HG03565 (cell line): Measurements from ENCODE around the gene SREK1IP1.
"Not testable (repeated sequence)": the region's sequence is repeated elsewhere in the genome, so short reads cannot be mapped to it uniquely, and the experiment has no call there.

Experiments used
- ATAC-seq: cut with Tn5 transposase; IDR thresholded peaks from one replicate; pipeline ENCODE4 v1.9.1; 2021; ENCODE audit warnings: mild to moderate bottlenecking, moderate library complexity; ENCODE audit not compliant: unreplicated experiment

Gene SREK1IP1

DNA sequence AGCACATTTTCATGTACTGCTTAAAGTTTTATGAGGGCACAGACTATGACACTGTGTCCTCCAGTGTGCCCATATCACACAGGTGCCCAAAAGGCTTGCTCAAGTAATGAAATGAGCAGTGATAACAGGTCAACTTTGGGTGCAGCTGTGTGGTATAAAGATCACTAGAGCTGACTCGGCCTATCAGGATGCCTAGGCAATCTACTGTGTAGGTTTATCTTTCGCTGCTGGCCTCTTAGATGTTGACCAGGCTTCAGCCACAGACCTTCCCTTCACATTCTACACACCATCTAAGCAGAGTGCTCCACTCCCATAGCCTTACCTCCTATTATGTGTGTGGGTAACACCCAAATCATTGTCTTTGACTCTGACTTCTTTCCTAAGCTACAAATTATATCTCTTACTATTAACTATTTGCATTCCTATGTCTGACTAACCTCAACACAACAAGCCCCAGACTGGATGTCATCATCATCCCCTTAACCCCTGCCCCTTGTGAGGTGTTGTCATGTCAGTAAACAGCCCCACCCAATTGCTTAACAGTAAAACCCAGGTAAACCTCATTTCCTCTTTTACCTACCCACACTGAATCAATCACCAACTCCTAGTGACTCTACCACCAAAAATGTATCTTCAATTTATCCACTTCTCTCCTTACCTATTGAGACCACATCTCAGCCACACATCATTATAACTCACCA lies 2.5 kb downstream of the SREK1IP1 start:
- ATAC-seq: no peak

DNA sequence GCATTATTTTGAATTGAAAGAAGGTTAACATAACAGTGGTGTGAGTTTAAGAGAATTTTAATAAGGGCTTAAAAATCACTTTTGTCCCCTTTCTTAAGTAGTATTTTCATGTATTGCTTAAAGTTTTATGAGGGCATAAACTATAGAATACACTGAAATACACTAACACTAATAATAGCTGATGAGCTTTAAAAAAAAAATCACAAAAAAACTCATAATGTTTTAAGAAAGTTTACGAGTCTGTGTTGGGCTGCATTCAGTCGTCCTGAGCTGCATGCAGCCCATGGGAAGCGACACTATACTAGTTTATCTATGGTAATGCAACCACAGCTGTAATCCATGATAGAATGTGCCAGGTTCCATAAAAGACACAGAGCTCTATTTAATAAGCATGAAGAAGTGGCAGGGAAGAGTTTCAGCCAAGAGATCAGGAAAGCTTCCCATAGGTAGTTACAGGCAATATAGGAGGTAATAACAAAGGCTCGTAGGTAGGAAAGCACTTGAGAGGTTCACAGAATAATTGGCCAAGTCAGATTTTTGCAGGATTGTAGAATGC lies 4.5 kb downstream of the SREK1IP1 start:
- no peak for ATAC-seq

DNA sequence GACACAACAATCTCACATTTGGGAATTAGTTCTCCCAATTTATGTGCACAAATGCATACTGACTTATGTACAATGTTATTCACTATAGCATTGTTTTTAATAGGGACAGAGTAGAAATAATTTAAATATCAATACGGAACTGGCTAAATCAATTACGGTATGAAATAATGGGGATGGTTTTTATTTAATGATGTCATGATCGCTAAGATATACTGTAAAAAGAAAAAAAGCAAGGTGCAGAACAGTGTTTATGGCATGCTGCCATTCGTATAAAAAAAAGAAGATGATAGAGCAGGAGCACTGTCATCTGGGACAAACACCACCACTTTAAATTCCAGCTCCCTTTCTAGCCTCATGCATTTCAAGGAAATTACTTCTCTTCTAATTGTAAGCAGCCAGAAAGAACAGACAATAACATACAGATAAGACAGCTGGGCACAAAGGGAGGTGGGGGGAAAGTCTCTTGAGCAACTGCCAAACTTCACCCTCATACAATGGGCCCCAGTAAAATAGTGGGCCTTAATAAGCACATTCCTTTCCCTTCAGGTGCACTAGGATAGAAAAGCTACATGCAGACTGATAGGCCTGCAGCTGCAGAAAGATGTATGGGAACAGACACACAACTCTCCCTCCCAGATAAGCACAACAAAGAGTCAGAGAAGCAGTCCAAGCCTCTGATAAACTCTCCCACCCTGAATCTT lies 8.4 kb downstream of the SREK1IP1 start:
- no peak for ATAC-seq

DNA sequence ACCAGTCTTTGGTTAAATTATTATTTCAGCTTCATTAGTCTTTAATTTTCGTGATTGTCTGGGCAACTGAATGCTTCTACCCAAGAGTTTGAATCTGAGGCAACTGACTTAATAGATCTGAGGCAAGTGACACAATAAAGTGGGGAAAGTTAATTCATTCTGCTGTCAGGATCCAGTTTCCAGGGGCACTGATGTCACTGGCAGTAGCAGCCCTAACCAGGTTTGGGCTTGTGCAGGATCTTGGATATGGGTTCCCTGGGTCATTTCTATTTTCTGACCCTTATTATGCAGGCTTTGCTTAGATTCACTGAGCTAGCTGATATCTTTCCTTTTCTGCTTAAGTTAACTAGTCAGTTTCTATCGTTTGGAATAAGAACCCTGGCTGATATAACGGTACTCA lies 9.6 kb downstream of the SREK1IP1 start:
- ATAC-seq: no peak

DNA sequence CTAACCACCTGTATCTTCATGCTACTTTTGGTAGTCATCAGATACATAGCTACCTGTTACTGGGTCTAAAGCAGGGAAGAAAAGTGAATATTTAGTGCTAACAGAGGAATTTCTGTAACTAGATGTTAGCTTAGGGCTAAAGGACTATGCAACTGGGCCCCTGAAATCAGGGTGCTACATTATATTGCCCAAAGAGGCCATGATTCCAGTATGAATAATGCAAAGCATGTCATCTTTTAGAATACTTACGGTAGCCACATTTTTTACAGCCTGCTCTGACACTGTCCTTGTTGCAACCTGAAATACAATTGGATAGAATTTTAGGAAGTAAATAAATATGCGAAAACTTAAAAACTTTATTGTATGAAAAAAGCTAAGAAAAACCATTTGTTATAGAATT lies 14.4 kb downstream of the SREK1IP1 start:
- no peak for ATAC-seq

DNA sequence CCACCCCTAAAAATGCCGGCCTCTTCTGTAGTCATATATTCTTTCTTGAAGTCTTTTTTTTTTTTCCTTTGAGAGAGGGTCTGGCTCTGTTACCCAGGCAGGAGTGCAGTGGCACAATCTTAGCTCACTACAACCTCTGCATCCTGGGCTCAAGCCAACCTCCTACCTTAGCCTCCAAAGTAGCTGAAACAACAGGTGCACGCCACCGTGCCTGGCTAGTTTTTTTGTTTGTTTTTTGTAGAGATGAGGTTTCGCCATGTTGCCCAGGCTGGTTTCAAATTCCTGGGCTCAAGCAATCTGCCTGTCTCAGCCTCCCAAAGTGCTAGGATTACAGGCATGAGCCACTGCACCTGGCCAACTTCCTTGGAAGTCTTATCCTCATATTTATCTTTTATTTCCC lies 19.1 kb downstream of the SREK1IP1 start:
- ATAC-seq: no peak

DNA sequence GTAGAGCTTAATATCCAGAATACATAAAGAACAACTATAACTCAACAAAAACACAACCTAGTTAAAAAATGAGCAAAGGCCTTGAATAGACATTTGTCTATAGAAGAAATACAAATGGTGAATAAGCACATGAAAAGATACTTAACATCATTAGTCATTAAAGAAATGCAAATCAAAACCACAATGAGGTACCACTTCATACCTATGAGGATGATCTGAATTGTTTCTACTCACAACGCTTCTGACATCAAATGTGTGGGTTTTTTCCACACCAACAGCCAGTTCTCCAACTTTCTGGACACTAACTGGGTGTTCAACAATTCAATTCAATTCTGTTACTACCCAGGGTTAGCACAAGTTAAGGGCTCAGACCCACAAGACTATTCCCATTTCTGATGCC lies 22.0 kb downstream of the SREK1IP1 start:
- no peak for ATAC-seq

DNA sequence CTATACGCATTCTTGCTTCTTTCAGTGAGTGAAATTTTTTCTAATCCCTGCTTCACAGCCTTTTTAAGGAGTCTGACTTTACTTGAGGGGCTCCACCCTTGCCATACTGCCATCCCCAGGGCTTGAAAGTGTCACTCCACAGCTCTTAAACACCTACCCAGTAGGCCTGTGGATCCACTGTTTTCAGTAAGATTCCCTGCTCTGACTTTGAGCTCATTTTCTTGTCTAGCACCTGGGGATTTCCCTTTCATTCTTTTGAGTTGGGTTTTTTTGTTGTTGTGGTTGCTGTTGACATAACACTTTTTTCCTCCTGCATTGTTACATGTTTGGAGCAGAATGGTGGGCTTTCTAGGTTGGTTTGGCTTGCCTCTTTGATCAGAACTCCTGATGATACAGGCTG lies 23.6 kb downstream of the SREK1IP1 start:
- no peak for ATAC-seq

DNA sequence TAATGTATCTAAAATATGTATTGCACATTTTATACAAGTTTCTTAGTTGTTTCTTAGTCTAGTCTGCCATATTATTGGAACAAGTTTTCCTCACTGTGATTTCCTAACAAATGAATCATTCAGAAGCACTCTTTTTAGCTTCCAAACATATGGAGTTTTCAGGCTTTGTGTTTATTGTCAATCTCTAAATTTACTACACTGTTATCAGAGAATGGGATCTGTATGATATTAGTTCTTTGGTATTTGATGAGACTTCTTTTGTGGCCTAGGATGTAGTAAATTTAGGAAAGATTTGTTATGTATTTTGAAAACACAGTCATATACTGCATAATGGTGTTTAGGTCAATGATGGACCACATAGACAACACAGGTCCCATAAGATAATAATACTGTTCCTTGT lies 25.7 kb downstream of the SREK1IP1 start:
- ATAC-seq: no peak

DNA sequence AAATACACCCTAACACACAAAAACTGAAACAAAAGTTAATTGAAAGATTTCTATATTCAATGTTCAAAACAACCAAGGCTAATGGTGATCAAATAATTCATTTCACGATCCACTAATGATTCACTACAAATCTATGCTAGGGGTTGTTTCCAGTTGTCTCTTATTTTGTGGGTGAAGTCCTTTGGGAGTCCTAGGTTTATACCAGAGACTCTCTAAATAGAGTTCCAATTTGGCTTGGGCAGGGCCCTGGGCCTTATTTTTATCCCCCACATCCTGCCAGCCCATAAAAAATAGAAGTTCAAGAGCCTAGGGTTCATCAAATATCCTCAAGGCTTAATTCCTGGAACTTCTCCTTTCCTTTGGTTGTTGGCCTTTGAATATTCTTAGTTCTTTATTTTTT lies 26.1 kb downstream of the SREK1IP1 start:
- ATAC-seq: no peak

DNA sequence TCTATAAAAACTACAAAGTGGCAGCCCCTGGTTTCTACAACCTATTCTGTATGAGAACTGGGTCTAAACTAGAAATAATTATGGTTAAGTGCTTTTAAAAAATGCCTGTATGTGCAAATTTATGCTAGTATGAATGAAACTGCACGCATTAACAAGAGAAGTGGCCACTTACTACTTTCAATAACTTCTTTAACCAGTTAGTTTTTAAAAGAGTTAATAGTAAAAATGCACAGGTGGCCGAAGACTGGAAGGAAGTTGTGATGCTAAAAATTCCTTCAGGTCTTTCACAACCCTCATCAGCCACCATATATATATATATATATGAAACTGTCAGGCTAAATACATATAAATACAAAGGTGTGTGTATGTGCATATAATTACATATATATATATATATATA lies 41.3 kb downstream of the SREK1IP1 start:
- no peak for ATAC-seq

DNA sequence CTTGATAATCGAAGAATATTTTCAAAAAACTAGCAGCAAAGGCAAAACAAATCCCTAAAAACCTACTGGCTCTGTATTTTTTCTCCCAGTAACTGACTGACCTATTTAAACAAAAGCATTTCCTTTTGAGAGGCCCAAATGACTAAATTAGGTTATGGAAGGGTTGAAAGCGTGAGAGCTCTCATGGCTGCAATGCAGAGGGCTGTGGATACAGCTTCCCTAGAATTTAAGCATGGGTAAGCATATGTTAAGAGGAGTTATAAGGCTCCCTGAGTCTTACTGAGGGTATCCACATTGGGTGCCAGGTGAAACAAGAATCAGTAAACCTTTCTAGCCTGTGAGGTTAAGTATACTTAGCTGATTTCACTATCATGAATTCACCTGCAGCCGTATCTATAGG lies 45.9 kb downstream of the SREK1IP1 start:
- ATAC-seq: no peak

DNA sequence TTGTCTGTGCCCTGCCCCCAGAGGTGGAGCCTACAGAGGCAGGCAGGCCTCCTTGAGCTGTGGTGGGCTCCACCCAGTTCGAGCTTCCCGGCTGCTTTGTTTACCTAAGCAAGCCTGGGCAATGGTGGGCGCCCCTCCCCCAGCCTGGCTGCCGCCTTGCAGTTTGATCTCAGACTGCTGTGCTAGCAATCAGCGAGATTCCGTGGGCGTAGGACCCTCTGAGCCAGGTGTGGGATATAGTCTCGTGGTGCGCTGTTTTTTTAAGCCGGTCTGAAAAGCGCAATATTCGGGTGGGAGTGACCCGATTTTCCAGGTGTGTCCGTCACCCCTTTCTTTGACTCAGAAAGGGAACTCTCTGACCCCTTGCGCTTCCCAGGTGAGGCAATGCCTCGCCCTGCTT lies 54.0 kb downstream of the SREK1IP1 start:
- not testable (repeated sequence) for ATAC-seq

DNA sequence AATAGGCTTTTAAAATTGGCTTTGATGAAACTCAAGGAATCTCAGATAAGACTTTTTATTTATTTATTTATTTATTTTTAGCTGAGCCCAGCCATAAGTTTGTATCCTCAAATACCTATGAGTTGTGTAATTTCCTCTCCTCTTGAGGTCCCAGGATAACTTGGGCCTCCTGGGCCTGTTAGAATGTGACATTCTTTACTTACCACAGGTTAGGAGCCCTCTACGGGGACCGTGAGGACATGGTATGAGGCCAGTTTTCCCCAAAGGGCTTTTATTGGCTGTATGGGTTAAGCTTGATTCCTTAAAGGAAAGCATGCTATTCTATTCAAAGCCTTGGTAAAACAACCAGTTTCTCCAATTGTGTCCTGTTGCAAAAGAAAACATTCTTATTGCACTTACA lies 61.3 kb downstream of the SREK1IP1 start:
- ATAC-seq: no peak

DNA sequence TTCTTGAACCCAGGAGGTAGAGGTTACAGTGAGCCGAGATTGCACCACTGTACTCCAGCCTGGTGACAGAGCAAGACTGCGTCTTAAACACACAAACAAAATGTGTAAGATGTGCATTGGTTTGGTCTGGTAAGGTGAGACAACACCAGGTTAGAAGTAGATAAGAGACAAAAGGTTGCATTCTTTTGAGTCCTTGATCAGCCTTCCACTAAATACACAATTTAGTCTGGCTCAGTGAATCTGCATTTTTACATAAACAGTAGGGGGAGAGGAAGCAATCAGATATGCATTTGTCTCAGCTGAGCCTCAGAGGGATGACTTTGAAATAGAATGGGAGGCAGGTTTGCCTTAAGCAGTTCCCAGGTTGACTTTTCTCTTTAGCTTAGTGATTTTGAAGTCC lies 62.4 kb downstream of the SREK1IP1 start:
- ATAC-seq: not testable (repeated sequence)

DNA sequence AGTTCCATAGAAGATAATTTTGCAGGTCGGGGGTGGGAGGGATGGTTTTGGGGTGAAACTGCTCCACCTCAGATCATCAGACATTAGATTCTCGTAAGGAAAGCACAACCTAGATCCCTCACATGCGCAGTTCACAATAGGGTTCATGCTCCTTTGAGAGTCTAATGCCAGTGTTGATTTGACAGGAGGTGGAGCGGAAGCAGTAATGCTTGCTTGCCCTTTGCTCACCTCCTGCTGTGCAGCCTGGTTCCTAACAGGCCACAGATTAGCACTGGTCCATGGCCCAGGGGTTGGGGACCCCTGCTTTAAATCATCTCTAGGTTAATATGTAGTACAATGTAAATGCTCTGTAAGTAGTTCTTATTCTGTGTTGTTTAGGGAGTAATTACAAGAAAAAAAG lies 67.7 kb downstream of the SREK1IP1 start:
- no peak for ATAC-seq

DNA sequence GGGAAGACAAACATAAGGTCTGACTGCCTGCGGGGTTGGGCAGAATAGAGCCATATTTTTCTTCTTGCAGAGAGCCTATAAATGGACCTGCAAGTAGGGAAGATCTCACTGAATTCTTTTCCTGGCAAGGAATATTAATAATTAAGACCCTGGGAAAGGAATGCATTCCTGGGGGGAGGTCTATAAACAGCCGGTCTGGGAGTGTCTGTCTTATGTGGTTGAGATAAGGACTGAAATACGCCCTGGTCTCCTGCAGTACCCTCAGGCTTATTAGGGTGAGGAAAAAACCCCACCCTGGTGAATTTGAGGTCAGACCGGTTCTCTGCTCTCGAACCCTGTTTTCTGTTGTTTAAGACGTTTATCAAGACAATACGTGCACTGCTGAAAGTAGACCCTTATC lies 72.1 kb downstream of the SREK1IP1 start:
- not testable (repeated sequence) for ATAC-seq

DNA sequence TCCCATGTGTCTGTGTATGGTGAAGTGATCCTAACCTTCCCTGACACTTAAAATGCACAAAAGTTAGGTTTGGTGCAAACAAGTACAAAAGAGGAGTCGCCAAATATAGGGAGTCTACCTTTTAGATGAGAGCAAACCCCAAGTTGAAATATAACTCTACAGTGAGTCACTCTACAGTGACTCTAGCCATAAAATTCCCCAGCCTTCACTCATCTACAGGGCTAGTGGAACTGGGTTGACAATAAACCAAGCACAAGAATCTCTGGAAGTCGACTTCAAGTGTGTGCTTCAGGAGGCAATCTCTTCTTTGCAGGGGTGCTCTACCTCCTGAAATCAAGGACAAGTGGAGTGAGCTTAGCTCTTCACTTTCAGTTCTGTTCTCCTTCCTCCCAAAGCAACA lies 74.9 kb downstream of the SREK1IP1 start:
- no peak for ATAC-seq

DNA sequence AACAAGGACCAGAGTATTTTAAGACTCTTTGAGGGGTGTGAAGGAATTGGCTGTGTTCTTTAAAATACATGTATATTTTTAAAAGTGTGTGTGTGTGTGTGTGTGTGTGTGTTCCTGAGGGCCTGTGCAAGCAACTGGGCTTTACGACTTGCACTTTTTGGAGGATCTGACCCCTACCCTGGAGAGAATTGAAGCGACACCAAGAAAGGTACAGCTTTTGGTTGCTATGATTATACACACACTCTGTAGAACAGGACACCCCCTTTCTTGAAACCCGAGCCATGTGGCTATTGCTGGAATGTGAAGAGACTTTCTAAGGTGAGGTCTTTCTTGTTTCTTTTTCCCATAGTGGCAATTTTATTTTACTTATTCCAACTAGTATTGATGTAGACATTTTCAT lies 77.2 kb downstream of the SREK1IP1 start:
- no peak for ATAC-seq

DNA sequence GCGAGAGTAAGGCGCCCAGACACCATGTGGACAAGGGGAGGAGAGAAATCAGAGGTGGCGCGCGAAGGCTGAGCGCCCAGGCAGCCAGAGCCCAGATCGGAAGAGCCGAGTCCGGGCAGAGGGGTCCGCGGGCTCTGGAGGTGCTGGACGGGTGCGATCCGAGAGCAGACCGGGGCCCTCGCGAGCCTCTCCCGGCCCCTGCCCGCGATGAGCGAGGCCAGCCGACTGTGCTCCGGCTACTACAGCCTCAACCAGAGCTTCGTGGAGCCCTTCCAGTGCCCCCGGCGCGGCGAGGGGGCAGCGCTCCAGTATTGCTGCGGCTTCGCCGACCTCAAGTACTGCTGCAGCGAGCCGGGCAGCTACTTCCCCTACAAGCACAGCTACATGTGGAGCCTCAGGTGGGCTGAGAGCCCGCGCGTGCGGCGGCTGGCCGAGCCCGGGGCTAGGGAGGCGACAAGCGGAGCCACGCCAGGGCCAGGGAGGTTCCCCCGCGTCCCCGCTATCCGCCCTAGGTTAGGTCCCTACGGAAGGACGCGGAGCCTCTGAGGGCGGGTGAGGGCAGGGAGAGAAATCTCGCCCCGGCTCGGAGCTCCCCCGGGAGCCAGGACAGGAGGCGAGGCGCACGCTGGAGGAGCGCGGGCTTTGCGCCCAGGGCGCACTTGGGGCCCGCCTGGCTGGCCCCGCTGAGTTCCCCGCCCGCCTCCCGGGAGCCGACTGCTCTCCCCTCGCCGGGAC lies 77.9 kb downstream of the SREK1IP1 start, which contains the start of gene SHISAL2B:
TSS of gene SHISAL2B (plus strand) at position 87 of the 735 bp plus-strand sequence. CDS start at position 208, 121 bp downstream.
- ATAC-seq: no peak

DNA sequence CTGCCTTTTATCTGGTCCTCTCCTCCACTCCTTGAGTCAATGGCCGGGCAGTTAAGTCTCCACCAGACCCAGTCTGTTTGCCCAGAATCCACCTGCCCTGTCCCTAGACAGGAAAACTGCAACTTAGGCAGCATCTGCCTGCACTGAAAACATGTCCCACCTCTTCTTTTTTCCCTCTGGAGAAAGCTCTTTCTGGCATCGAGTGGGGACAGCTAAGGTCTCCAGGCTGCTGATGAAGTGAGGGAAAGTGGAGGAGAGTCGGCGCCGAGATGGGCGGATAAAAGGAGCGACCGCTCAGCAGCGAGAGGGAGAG lies 78.4 kb downstream of the SREK1IP1 start:
- no peak for ATAC-seq

DNA sequence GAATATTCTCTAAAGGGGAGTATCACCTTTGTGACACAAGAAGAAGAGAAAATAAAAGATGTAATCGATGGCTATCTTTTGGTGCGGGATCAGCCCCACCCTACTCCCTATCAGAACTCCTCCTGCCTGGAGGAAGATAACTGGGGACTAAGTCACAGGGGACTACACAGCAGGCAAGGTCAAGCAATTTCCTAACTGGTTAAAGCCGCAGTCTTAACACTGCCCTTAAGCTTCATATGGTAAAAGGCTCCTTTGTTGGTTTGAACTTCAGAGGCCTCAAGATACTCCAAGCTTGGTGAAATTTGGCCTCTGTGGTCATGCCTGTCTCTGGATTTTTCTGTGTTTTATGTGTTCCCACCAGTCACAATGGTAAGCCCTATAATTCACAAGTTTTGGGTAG lies 79.5 kb downstream of the SREK1IP1 start:
- ATAC-seq: no peak
